Activated T-cell treated with anti-CD3 and anti-CD28 coated beads, Interleukin-2, amount 50 U/mL, for 72 hours (primary cell): ENCODE data around the gene EFCAB5. TPM values are rescaled to one million over a fixed set of nuclear protein-coding genes. Genes with fewer than 3 reads are reported as not detected.
"Not testable (repeated sequence)": the region's sequence is repeated elsewhere in the genome, so short reads cannot be mapped to it uniquely, and the experiment has no call there.

Experiments used
- ATAC-seq, 2 donors: fragments of 150-1000 bp; cut with Tn5 transposase; replicated peaks in 1 of 2; 2 replicates each; pipeline ENCODE4 v1.10.0; 2021; ENCODE audit warnings: moderate library complexity in 2 of 2, mild to moderate bottlenecking in 1 of 2
- DNase-seq, 2 donors: peaks; one replicate each; pipeline ENCODE4 v3.0.0; 2021 to 2022; ENCODE audit warnings: mixed read lengths in 1 of 2
- H3K27ac Mint-ChIP-seq: one replicate; pipeline ENCODE4 v1.8.0; 2022; ENCODE audit warnings: mild to moderate bottlenecking, moderate library complexity, mixed read lengths
- H3K27me3 Mint-ChIP-seq: one replicate; pipeline ENCODE4 v1.8.0; 2022; ENCODE audit warnings: low read depth, mixed read lengths
- H3K36me3 Mint-ChIP-seq, 2 donors: one replicate each; pipeline ENCODE4 v1.8.0; 2022; ENCODE audit warnings: mixed read lengths in 2 of 2, mild to moderate bottlenecking in 1 of 2; ENCODE audit not compliant: insufficient read depth in 2 of 2
- H3K4me1 Mint-ChIP-seq: one replicate; pipeline ENCODE4 v1.8.0; 2022; ENCODE audit warnings: low read depth, mixed read lengths
- H3K4me3 Mint-ChIP-seq, 2 donors: one replicate each; pipeline ENCODE4 v1.8.0; 2022; ENCODE audit warnings: mild to moderate bottlenecking in 2 of 2, mixed read lengths in 2 of 2, moderate library complexity in 2 of 2
- H3K9me3 Mint-ChIP-seq, 2 donors: one replicate each; pipeline ENCODE4 v1.8.0; 2022; ENCODE audit warnings: mixed read lengths in 2 of 2
- total RNA-seq, 2 donors: library from RNA; stranded (reverse); gene quantifications; one replicate each; pipeline ENCODE4 v1.2.3, GENCODE V29; 2022

EFCAB5 gene
- total RNA-seq, 2 donors from 2014 or later, result 0.81 to 1.7 TPM

DNA sequence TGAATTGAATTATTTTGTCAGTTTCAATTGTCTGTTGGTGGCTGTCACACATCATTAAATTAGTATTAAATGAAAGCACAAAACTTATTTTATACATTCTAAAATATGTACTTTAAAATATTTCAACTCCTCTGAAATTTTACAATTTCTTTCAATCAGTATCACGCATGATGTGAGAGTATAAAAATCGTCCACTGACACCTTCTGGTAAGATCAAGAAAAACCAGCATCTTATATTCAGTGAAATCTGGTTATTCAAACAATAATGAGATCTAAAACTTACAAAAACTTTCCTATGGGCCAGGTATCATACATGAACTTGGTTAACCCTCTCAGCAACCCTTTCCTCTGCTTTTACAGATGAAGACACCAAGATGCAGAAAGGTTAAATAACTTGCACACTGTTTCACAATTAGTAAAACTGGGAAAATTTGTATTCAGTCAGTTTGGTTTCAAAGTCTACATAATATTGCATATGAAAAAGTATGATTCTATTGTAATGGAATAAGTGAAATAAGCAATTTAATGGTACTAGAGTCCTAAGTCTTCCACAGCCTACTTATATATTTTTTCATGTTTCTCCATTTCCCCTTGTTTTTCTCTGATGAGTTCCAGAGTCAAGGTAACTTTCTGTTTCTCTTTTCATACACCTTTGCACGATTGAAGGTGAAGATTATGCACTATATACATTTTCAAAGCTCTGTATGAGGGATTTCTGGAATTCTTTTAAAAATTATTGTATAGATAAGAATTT is 58.7 kb downstream of the EFCAB5 start:
- peak overlapping the region in 1 of 2 donors; percentile 37 for H3K4me3 Mint-ChIP-seq
- peak; percentile 49 to 56 for ATAC-seq
- H3K36me3 Mint-ChIP-seq, result no peaks in the 10 kb centered on the region
- H3K4me1 Mint-ChIP-seq, result peaks cover 14% of the 10 kb centered on the region
- H3K27me3 Mint-ChIP-seq, result no peaks in the 10 kb centered on the region
- H3K9me3 Mint-ChIP-seq, result no peaks in the 10 kb centered on the region
- H3K27ac Mint-ChIP-seq, result no peak overlapping the region
- no peak for DNase-seq

DNA sequence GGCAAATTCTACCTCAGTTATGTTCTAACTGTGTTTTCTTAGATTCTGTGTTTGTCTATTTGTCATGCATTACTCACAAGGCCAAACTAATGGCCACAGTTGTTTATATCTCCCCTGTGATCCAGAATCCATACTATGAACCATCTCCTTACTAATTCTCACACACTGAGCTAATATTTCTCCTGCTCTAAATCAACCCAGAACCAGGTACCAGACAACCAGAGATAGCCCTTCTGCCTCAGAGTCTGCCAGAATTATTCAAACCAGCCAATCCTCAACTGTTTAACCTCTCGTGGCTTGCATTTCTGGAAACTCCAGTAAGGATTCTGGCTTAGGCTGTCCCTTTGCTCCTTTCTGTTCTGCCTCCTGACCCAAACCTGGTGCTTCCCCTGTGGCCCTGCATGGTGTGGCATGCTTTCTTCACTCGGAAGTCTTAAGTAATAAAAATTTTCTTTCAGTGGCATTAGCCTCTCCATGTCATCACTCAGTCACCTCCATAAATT is 59.4 kb downstream of the EFCAB5 start:
- peak overlapping the region; percentile 2 to 23 for H3K4me3 Mint-ChIP-seq
- peak overlapping the region; percentile 3 for H3K27ac Mint-ChIP-seq
- no peak for DNase-seq
- no peaks in the 10 kb centered on the region for H3K36me3 Mint-ChIP-seq
- peak in 1 of 2 donors; percentile 7 for ATAC-seq
- H3K27me3 Mint-ChIP-seq, result no peaks in the 10 kb centered on the region
- no peaks in the 10 kb centered on the region for H3K9me3 Mint-ChIP-seq
- H3K4me1 Mint-ChIP-seq, result peaks cover 14% of the 10 kb centered on the region

DNA sequence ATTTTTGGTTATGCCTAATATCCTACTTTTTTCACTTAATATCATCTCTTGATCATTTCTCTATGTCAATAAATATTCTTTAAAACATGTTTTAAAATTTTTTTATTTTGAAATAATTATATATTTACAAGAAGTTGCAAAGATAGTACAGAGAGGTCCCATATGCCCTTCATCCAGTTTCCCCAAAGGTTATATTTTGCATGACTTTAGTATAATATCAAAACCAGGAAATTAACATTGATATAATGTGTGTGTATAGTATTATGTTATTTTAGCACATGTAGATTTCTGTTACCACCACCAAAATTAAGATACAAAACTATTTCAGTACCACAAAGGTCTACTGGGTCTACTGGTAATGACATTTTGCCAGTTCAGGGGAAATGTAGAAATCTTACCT is 60.7 kb downstream of the EFCAB5 start:
- Mint-ChIP-seq H3K4me1 (peaks cover 14% of the 10 kb centered on the region), H3K9me3 (no peaks in the 10 kb centered on the region), H3K36me3 (no peaks in the 10 kb centered on the region), H3K4me3 (no peak overlapping the region), H3K27ac (no peak overlapping the region), H3K27me3 (no peaks in the 10 kb centered on the region)
- ATAC-seq, result no peak
- no peak for DNase-seq

DNA sequence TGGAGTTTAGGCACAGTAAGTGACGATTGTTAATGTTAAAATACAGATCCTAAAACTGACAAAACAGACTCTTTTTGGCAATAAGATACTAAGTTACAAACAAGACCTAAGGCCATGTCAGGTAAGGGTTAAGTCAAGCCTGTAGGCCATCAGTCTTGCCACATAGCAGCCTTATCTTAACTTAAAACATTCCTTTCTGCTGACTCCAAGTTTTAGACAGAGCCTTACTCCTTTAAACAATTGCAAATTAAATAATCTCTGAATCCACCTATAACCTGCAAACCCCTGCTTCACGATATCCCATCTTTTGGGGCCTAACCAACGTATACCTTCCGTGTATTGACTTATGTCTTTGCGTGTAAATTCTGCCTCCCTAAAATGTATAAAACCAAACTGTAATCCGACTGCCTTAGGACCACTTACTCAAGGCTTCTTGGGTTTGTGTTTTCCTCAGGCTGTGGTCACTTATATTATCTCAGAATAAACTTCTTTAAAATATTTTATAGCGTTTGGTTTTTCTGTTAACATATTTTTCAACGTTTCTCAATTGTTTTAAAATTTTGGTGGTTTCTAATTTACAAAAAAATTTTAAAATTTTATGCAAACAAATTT is 64.4 kb downstream of the EFCAB5 start:
- Mint-ChIP-seq H3K27me3 (no peaks in the 10 kb centered on the region), H3K27ac (no peak overlapping the region), H3K36me3 (no peaks in the 10 kb centered on the region), H3K4me3 (no peak overlapping the region), H3K9me3 (no peaks in the 10 kb centered on the region), H3K4me1 (peaks cover 4% of the 10 kb centered on the region)
- DNase-seq (no peak), ATAC-seq (no peak)

DNA sequence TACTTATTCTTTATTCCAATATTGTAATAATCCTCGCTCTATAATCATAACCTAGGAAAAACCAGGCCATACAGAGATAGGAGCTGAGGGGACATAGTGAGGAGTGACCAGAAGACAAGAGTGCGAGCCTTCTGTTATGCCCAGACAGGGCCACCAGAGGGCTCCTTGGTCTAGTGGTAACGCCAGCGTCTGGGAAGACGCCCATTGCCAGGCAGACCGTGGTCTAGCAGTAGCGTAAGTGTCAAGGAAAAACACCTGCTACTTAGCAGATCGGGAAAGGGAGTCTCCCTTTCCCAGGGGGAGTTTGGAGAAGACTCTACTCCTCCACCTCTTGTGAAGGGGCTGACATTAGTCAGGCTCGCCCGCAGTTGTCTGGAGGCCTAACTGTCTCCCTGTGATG is 70.5 kb downstream of the EFCAB5 start:
- H3K36me3 Mint-ChIP-seq, H3K9me3 Mint-ChIP-seq, H3K27me3 Mint-ChIP-seq, H3K4me3 Mint-ChIP-seq, ATAC-seq, H3K27ac Mint-ChIP-seq, H3K4me1 Mint-ChIP-seq: not testable (repeated sequence)
- peak in 1 of 2 donors; percentile 2 for DNase-seq

DNA sequence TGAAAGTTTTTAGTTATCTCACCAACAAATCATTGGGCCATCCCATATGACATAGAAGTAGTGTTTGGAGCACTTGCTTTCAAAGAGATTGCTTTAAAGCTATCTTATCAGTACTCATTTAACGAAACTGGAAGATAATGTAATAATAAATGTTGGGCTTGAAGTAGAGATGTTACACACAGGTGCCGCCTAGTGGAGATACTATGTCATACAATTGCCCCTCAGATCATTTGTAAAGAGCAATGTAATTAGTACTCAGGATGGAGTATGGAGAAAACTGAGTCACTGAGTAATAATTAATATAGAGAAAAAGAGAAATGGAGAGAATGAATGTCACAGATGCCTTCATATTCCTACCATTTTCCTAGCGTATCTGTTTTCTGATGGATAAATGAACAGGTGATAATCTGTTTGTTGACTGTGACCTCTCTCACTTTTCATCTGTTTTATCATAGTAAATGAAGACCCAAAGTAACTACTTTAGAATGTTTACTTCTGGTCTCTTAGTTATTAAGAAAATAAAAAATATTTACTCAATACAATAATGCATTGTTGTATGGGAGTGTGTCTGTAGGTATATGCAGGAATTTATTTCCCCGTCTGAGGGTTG is 80.4 kb downstream of the EFCAB5 start:
- no peak overlapping the region for H3K4me3 Mint-ChIP-seq
- no peak for ATAC-seq
- H3K27me3 Mint-ChIP-seq, result no peaks in the 10 kb centered on the region
- no peaks in the 10 kb centered on the region for H3K4me1 Mint-ChIP-seq
- H3K9me3 Mint-ChIP-seq, result no peaks in the 10 kb centered on the region
- no peaks in the 10 kb centered on the region for H3K36me3 Mint-ChIP-seq
- peak; percentile 18 to 27 for DNase-seq
- H3K27ac Mint-ChIP-seq, result no peak overlapping the region

DNA sequence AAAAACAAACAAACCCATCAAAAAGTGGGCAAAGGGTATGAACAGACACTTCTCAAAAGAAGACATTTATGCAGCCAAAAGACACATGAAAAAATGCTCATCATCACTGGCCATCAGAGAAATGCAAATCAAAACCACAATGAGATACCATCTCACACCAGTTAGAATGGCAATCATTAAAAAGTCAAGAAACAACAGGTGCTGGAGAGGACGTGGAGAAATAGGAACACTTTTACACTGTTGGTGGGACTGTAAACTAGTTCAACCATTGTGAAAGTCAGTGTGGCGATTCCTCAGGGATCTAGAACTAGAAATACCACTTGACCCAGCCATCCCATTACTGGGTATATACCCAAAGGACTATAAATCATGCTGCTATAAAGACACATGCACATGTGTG is 83.9 kb downstream of the EFCAB5 start:
- not testable (repeated sequence) for H3K9me3 Mint-ChIP-seq, H3K27me3 Mint-ChIP-seq

DNA sequence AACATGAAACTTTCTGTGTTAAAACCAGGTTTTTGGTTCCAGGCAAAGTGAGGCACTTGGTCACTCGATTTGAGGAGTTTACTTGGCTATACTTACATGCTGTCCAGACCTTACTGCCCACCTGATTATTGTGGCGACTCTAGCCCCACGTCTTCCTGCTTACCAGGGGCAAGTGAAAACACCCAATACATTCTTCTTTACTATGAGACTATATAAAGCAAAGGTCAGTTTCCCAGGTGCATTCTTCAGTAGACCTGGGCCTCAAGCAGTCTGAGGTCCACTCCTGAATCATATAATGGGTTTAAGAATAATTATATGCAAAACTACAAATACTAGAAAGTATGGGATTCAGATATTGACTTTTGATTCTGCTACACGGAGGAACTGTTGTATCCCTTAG is 86.2 kb downstream of the EFCAB5 start:
- no peak for DNase-seq
- Mint-ChIP-seq H3K9me3 (no peaks in the 10 kb centered on the region), H3K4me1 (no peaks in the 10 kb centered on the region), H3K4me3 (no peak overlapping the region), H3K27ac (no peak overlapping the region), H3K27me3 (no peaks in the 10 kb centered on the region), H3K36me3 (no peaks in the 10 kb centered on the region)
- no peak for ATAC-seq

More for the DNA sequence above, 83.9 kb downstream of the EFCAB5 start:
- H3K27ac Mint-ChIP-seq, ATAC-seq, H3K36me3 Mint-ChIP-seq, DNase-seq, H3K4me1 Mint-ChIP-seq, H3K4me3 Mint-ChIP-seq: not testable (repeated sequence)

DNA sequence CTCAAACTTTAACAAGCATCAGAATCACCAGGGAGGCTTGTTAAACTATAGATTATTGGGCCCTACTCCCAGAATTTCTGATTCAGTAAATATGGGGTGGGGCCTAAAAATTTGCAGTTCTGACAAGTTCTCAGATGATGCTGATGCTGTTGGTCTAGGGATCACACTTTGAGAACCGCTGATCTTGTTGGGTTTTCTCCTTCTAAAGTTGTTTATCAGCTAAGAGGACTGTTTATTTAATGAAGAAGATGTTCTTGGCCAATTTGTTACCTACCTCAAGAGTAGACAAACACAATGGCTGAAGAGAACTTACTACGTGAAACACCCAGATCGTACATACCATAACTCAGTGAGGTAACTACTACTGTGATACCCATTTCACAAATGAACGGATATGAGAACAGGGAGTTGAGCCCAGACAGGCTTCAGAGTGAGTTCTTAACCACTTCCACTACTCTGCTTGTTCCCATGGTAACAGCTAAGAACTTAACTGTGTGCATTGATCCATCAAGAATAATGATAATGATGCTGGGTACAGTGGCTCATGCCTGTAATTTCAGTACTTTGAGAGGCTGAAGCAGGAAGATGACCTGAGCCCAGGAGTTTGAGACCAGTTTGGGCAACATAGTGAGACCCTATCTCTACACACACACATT is 89.9 kb downstream of the EFCAB5 start:
- ATAC-seq (peak in 1 of 2 donors; percentile 35), DNase-seq (no peak)
- Mint-ChIP-seq H3K27me3 (peaks cover 6% of the 10 kb centered on the region), H3K4me3 (no peak overlapping the region), H3K9me3 (no peaks in the 10 kb centered on the region), H3K36me3 (no peaks in the 10 kb centered on the region), H3K4me1 (no peaks in the 10 kb centered on the region), H3K27ac (no peak overlapping the region)

DNA sequence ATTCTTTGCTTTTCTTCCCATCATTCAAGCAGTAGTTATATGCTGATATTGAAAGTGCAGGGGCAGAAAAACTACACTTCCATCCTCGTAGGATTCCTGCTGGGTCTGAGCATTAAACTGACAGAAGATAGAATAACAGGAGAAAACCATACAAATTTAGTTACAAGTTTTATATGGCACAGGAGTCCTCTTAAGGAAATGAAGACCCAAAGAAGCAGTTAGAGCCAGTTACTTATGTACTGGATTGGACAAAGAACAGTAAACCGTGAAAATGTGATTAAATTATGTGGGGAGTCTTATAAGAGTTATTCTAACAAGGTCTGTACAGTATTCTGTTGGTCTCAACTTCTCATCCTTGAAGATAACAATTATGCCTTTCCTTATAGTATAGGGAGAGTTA is 93.9 kb downstream of the EFCAB5 start:
- Mint-ChIP-seq H3K4me1 (no peaks in the 10 kb centered on the region), H3K27me3 (peaks cover 6% of the 10 kb centered on the region), H3K4me3 (no peak overlapping the region), H3K36me3 (no peaks in the 10 kb centered on the region), H3K9me3 (no peaks in the 10 kb centered on the region), H3K27ac (no peak overlapping the region)
- no peak for ATAC-seq
- no peak for DNase-seq

DNA sequence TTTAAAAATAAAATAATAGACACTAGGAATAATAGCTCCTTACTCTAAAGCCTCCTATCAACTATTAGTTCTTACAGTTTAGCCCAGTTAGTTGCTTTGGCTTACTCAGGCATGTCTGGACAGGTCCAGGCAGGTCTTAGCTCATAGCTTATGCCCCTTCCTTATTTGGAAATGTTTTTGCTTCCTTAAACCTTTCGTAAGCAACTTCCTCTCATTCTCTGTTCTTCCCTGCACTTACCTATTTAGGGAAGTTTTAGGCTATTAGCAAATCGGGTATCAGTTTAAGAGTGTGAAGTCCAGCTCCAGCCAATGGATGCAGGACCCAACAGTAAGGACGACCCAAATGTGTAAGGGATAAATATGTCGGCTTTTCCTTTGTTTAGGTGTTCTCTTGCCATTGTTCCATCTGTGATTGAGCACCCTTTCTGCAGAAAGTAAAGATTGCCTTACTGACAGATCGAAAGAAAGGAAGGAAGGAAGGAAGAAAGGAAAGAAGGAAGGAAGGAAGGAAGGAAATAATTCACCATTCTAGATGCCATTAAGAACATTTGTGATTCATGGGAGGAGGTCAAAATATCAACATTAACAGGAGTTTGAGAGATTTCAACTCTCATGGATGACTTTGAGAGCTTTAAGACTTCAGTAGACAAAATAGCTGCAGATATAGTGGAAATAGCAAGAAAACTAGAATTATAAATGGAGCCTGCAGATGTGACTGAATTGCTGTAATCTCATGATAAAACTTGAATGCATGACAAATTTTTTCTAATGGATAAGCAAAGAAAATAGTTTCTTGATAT is 99.5 kb downstream of the EFCAB5 start:
- H3K27me3 Mint-ChIP-seq, result peaks cover 27% of the 10 kb centered on the region
- not testable (repeated sequence) for H3K9me3 Mint-ChIP-seq, ATAC-seq, H3K36me3 Mint-ChIP-seq, H3K4me3 Mint-ChIP-seq, H3K4me1 Mint-ChIP-seq, DNase-seq, H3K27ac Mint-ChIP-seq

DNA sequence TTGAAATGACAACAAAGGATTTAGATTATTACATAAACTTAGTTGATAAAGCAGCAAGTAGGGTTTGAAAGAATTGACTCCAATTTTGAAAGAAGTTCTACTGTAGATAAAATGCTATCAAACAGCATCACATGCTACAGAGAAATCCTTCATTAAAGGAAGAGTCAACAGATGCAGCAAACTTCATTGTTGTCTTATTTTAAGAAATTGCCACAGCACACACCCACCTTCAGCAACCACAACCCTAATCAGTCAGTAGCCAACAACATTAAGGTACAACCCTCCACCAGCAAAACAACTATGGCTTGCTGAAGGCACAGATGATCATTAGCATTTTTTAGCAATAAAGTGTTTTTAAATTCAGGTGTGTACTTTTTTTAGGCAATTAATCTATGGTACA is 100.1 kb downstream of the EFCAB5 start:
- peaks cover 0 to 2% of the 10 kb centered on the region in 2 donors for H3K36me3 Mint-ChIP-seq
- peaks cover 27% of the 10 kb centered on the region for H3K27me3 Mint-ChIP-seq
- no peak for DNase-seq
- no peak overlapping the region for H3K27ac Mint-ChIP-seq
- no peaks in the 10 kb centered on the region for H3K4me1 Mint-ChIP-seq
- ATAC-seq, result no peak
- peaks cover 0 to 3% of the 10 kb centered on the region in 2 donors for H3K9me3 Mint-ChIP-seq
- H3K4me3 Mint-ChIP-seq, result no peak overlapping the region
